ENCODE measurements around the gene DNMBP.

DNA sequence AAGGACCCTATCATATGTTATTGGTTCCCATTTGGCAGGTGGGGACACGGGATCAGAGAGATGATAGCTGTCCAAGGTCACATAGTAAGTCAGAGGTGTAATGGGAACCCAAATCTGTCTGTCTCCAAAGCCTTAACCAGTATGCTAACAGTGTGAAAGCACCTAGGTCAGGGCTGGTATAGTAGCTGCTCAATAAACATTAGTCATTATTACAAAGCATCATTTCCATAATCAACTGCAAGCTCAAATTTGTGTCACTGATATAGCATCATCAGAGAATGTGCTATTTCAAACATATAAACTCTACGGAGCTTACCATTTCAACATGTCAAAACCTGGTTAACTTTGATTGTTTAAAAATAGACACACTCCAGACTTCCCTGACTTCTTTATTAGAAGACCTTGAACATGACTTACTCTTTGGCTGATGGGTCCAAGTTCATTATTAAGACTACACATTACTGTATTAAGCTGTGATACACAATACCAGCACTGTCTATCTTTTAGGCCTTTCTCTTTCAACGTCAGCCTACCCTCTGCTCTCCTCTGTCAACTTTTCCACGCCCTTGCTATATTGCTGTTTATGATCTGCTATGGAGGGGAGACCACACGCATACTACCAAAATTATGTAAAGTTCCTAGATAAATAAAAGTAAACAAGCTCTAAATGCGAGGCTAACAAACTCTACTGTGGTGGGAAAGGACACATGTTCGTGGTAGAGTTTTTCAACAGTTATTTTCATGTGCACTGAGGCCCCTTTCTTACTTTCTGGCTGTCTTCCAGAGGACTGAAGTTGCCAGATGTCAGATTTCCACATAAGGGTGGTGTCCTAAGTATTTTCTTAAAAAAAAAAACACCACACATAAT, 33.6 kb downstream of the DNMBP start:
- TF ChIP-seq GATA1 (IDR thresholded peaks at IDR 0.05; ENCODE audit: low read depth, low read length) (no peak), POLR2A (IDR thresholded peaks at IDR 0.05; ENCODE audit: low read length) (no peak)
